ENCODE results near the gene ITPR2. TPM values are rescaled to one million over a fixed set of nuclear protein-coding genes. Genes with fewer than 3 reads are reported as not detected.

ITPR2 gene
- total RNA-seq, 1 experiment from 2014 or later, result 6.5 TPM

- DNase-seq (ENCODE audit: low spot score), result no peak
Observed at GRCh38 chr12:26823390-26823789, 9.6 kb downstream of the ITPR2 start.

GRCh38 chr12:26822026-26822425, 11.0 kb downstream of the ITPR2 start:
- peak; percentile 24 for DNase-seq (ENCODE audit: low spot score)

GRCh38 chr12:26821212-26821701, 11.7 kb downstream of the ITPR2 start:
- peak; percentile 32 for DNase-seq (ENCODE audit: low spot score)

GRCh38 chr12:26818636-26819035, 14.4 kb downstream of the ITPR2 start:
- no peak for DNase-seq (ENCODE audit: low spot score)

GRCh38 chr12:26818201-26818600, 14.8 kb downstream of the ITPR2 start:
- DNase-seq (ENCODE audit: low spot score), result no peak

GRCh38 chr12:26817183-26817591, 15.8 kb downstream of the ITPR2 start:
- DNase-seq (ENCODE audit: low spot score), result no peak

- no peak for DNase-seq (ENCODE audit: low spot score)
Observed at GRCh38 chr12:26813812-26814211, 19.2 kb downstream of the ITPR2 start.

- DNase-seq (ENCODE audit: low spot score), result peak; percentile 27
Observed at GRCh38 chr12:26810330-26810729, 22.7 kb downstream of the ITPR2 start.

GRCh38 chr12:26809611-26810285, 23.2 kb downstream of the ITPR2 start:
- DNase-seq (ENCODE audit: low spot score), result no peak

- DNase-seq (ENCODE audit: low spot score), result no peak
Observed at GRCh38 chr12:26808766-26809476, 24.1 kb downstream of the ITPR2 start.

GRCh38 chr12:26807292-26807691, 25.7 kb downstream of the ITPR2 start:
- no peak for DNase-seq (ENCODE audit: low spot score)

- DNase-seq (ENCODE audit: low spot score), result no peak
Observed at GRCh38 chr12:26806556-26806955, 26.4 kb downstream of the ITPR2 start.

GRCh38 chr12:26805401-26805971, 27.5 kb downstream of the ITPR2 start:
- DNase-seq (ENCODE audit: low spot score), result no peak

- peak; percentile 40 for DNase-seq (ENCODE audit: low spot score)
Observed at GRCh38 chr12:26803552-26803951, 29.4 kb downstream of the ITPR2 start.

GRCh38 chr12:26801486-26801885, 31.5 kb downstream of the ITPR2 start:
- DNase-seq (ENCODE audit: low spot score), result no peak

GRCh38 chr12:26800858-26801257, 32.1 kb downstream of the ITPR2 start:
- DNase-seq (ENCODE audit: low spot score), result no peak

- DNase-seq (ENCODE audit: low spot score), result no peak
Observed at GRCh38 chr12:26800347-26800746, 32.6 kb downstream of the ITPR2 start.

GRCh38 chr12:26799741-26800140, 33.3 kb downstream of the ITPR2 start:
- no peak for DNase-seq (ENCODE audit: low spot score)

- DNase-seq (ENCODE audit: low spot score), result no peak
Observed at GRCh38 chr12:26798640-26799039, 34.4 kb downstream of the ITPR2 start.

GRCh38 chr12:26798023-26798422, 35.0 kb downstream of the ITPR2 start:
- DNase-seq (ENCODE audit: low spot score), result peak; percentile 4

GRCh38 chr12:26795910-26796309, 37.1 kb downstream of the ITPR2 start:
- DNase-seq (ENCODE audit: low spot score), result no peak

GRCh38 chr12:26791301-26791791, 41.6 kb downstream of the ITPR2 start:
- peak; percentile 46 for DNase-seq (ENCODE audit: low spot score)

- DNase-seq (ENCODE audit: low spot score), result no peak
Observed at GRCh38 chr12:26790645-26790994, 42.4 kb downstream of the ITPR2 start.
